SK-N-SH (cell line): ENCODE measurements around the gene UBAC2. TPM values are rescaled to one million over a fixed set of nuclear protein-coding genes. Genes with fewer than 3 reads are reported as not detected.

Experiments used
- CTCF ChIA-PET: fragments of 300-600, 350-600 bp; formaldehyde crosslinking; extraction: SDS; loops from one replicate; lab custom pipeline; 2021; lab: Yijun Ruan, JAX
- POLR2A ChIA-PET: fragments of 350-600 bp; sonication (Branson Sonifier 250); formaldehyde crosslinking; extraction: SDS; loops from one replicate; lab custom pipeline; 2020; ENCODE audit warnings: antibody characterized with exemption, inconsistent platforms; lab: Yijun Ruan, JAX
- DNase-seq: peaks from one replicate; pipeline ENCODE4 v3.0.0; 2012
- H2AFZ ChIP-seq: fragments of 200-600 bp; sonication (generic); 2 replicates; pipeline ENCODE4 v1.8.1; 2016; ENCODE audit warnings: antibody characterized with exemption, mild to moderate bottlenecking, low read depth
- H3F3A ChIP-seq: fragments of 200-600 bp; sonication (generic); replicated peaks from 2 replicates; pipeline ENCODE3; 2016; ENCODE audit warnings: antibody characterized with exemption, mild to moderate bottlenecking; ENCODE audit not compliant: insufficient read depth
- H3K27ac ChIP-seq, 2 experiments: fragments of 200-500 bp in 1 of 2; fragments of 200-600 bp in 1 of 2; sonication (Bioruptor generic) in 1 of 2; sonication (generic), shearing (Covaris generic) in 1 of 2; 2 replicates each; pipeline versions ENCODE4 v1.5.1 to v1.6.1; 2014 to 2016; ENCODE audit warnings: low read depth in 2 of 2, inconsistent platforms in 1 of 2, low read length in 1 of 2, mild to moderate bottlenecking in 1 of 2, mixed read lengths in 1 of 2
- H3K27me3 ChIP-seq: fragments of 200-600 bp; sonication (generic), shearing (Covaris generic); 2 replicates; pipeline ENCODE4 v1.6.1; 2016; ENCODE audit warnings: mixed run types; ENCODE audit not compliant: insufficient read depth
- H3K36me3 ChIP-seq, 2 experiments: fragments of 200-500 bp in 1 of 2; fragments of 200-600 bp in 1 of 2; sonication (Bioruptor generic) in 1 of 2; sonication (generic) in 1 of 2; replicated peaks in 1 of 2; 2 replicates each; pipeline versions ENCODE3 to v1.5.1; 2014 to 2016; ENCODE audit warnings: low read length in 1 of 2, mild to moderate bottlenecking in 1 of 2; ENCODE audit not compliant: insufficient read depth in 2 of 2, control insufficient read depth in 1 of 2
- H3K4me1 ChIP-seq, 2 experiments: fragments of 200-500 bp in 1 of 2; fragments of 200-600 bp in 1 of 2; sonication (Bioruptor generic) in 1 of 2; sonication (generic), shearing (Covaris generic) in 1 of 2; 2 replicates each; pipeline versions ENCODE4 v1.5.1 to v1.6.1; 2014 to 2016; ENCODE audit warnings: low read depth in 1 of 2, low read length in 1 of 2, mixed run types in 1 of 2; ENCODE audit not compliant: insufficient read depth in 2 of 2, control insufficient read depth in 1 of 2
- H3K4me2 ChIP-seq: fragments of 200-600 bp; sonication (generic), shearing (Covaris generic); 2 replicates; pipeline ENCODE4 v1.6.1; 2017; ENCODE audit warnings: mixed run types
- H3K4me3 ChIP-seq, 2 experiments: fragments of 200-500 bp in 1 of 2; fragments of 200-600 bp in 1 of 2; sonication (Bioruptor generic) in 1 of 2; sonication (generic), shearing (Covaris generic) in 1 of 2; 2 replicates each; pipeline versions ENCODE4 v1.5.1 to v1.8.1; 2014 to 2016; ENCODE audit warnings: low read depth in 2 of 2, inconsistent platforms in 1 of 2, low read length in 1 of 2, mild to moderate bottlenecking in 1 of 2, mixed read lengths in 1 of 2, moderate library complexity in 1 of 2
- H3K79me2 ChIP-seq: fragments of 200-600 bp; sonication (generic); 2 replicates; pipeline ENCODE4 v1.8.1; 2017; ENCODE audit warnings: mild to moderate bottlenecking; ENCODE audit not compliant: insufficient read depth
- H3K9ac ChIP-seq: fragments of 200-600 bp; sonication (generic); 2 replicates; pipeline ENCODE4 v1.6.1; 2017; ENCODE audit warnings: mixed run types
- H3K9me2 ChIP-seq: fragments of 200-600 bp; sonication (generic); 2 replicates; pipeline ENCODE4 v1.6.1; 2017; ENCODE audit warnings: mixed run types
- H3K9me3 ChIP-seq: fragments of 200-600 bp; sonication (generic); 2 replicates; pipeline ENCODE4 v1.6.1; 2017; ENCODE audit warnings: mixed run types, mild to moderate bottlenecking, moderate library complexity
- H4K20me1 ChIP-seq: fragments of 200-600 bp; sonication (generic); 2 replicates; pipeline ENCODE4 v1.6.1; 2017; ENCODE audit warnings: mild to moderate bottlenecking, mixed run types; ENCODE audit not compliant: insufficient read depth
- EP300 ChIP-seq, 2 experiments: IDR thresholded peaks; 2 replicates each; pipeline versions ENCODE4 v1.4.0 to v1.6.1; 2012; ENCODE audit warnings: borderline replicate concordance in 1 of 2, low read depth in 1 of 2, low read length in 1 of 2
- EZH2phosphoT487 ChIP-seq: fragments of 200-600 bp; sonication (generic); IDR thresholded peaks from 2 replicates; pipeline ENCODE4 v1.6.1; 2017; ENCODE audit warnings: low read depth, mixed run types, mild to moderate bottlenecking, antibody characterized with exemption, moderate library complexity, borderline replicate concordance
- FOXJ3 ChIP-seq: sonication (generic); formaldehyde crosslinking; IDR thresholded peaks from 2 replicates; pipeline ENCODE4 v1.5.1; 2020; ENCODE audit warnings: mild to moderate bottlenecking, missing genetic modification reagents
- JUND ChIP-seq: IDR thresholded peaks from 2 replicates; pipeline ENCODE4 v1.4.0; 2012
- MEF2A ChIP-seq: IDR thresholded peaks from 2 replicates; pipeline ENCODE4 v1.4.0; 2012; ENCODE audit warnings: low read depth, borderline replicate concordance
- MXI1 ChIP-seq: IDR thresholded peaks from 2 replicates; pipeline ENCODE4 v1.6.1; 2012; ENCODE audit warnings: mild to moderate bottlenecking, low read depth, low read length, improper control_type of control experiment
- NRF1 ChIP-seq: IDR thresholded peaks from 2 replicates; pipeline ENCODE4 v1.6.1; 2012; ENCODE audit warnings: low read depth, mild to moderate bottlenecking, low read length
- RXRA ChIP-seq: IDR thresholded peaks from 2 replicates; pipeline ENCODE4 v1.4.0; 2012; ENCODE audit warnings: low read depth, mild to moderate bottlenecking, borderline replicate concordance
- SIN3A ChIP-seq: IDR thresholded peaks from 2 replicates; pipeline ENCODE4 v1.6.1; 2012; ENCODE audit warnings: low read depth, mild to moderate bottlenecking, low read length, moderate library complexity, borderline replicate concordance
- SMC3 ChIP-seq: IDR thresholded peaks from 2 replicates; pipeline ENCODE4 v1.6.1; 2012; ENCODE audit warnings: low read depth, low read length, improper control_type of control experiment
- TAF1 ChIP-seq: IDR thresholded peaks from 2 replicates; pipeline ENCODE4 v1.6.1; 2012; ENCODE audit warnings: low read depth, mild to moderate bottlenecking, low read length, moderate library complexity, borderline replicate concordance
- WGBS: methylation state at CpG from one replicate; pipeline ENCODE4 v1.1.6; 2017; ENCODE audit warnings: low lambda C conversion rate; 5-methylcytosine and 5-hydroxymethylcytosine counted together
- polyA plus RNA-seq, 3 experiments: library from polyadenylated mRNA; depleted of rRNA; stranded (reverse); fragments of >200 nt; gene quantifications; 2 replicates each; pipeline ENCODE4 v1.2.3, GENCODE V29; 2012
- TF ChIP-seq, protein P1 (sequence below): IDR thresholded peaks from 2 replicates; pipeline ENCODE4; 2012
- TF ChIP-seq, protein P2 (sequence below): IDR thresholded peaks from 2 replicates; pipeline ENCODE4 v1.4.0; 2012; ENCODE audit warnings: low read depth
- TF ChIP-seq, protein P3 (sequence below): IDR thresholded peaks from 2 replicates; pipeline ENCODE4 v1.4.0; 2012; ENCODE audit warnings: low read depth, borderline replicate concordance
- TF ChIP-seq, protein P4 (sequence below): fragments of 150-350 bp; IDR thresholded peaks from 2 replicates; pipeline ENCODE4 v1.6.1; 2016; ENCODE audit warnings: mild to moderate bottlenecking, low read depth, low read length
- TF ChIP-seq, protein P5 (sequence below): fragments of 150-350 bp; IDR thresholded peaks from 2 replicates; pipeline ENCODE4 v1.6.1; 2017; ENCODE audit warnings: antibody characterized with exemption, low read length, low read depth, borderline replicate concordance

The UBAC2 gene
- polyA plus RNA-seq, 1 of the 3 experiments (the other 2 are of a cell fraction): 79.0 TPM

DNA sequence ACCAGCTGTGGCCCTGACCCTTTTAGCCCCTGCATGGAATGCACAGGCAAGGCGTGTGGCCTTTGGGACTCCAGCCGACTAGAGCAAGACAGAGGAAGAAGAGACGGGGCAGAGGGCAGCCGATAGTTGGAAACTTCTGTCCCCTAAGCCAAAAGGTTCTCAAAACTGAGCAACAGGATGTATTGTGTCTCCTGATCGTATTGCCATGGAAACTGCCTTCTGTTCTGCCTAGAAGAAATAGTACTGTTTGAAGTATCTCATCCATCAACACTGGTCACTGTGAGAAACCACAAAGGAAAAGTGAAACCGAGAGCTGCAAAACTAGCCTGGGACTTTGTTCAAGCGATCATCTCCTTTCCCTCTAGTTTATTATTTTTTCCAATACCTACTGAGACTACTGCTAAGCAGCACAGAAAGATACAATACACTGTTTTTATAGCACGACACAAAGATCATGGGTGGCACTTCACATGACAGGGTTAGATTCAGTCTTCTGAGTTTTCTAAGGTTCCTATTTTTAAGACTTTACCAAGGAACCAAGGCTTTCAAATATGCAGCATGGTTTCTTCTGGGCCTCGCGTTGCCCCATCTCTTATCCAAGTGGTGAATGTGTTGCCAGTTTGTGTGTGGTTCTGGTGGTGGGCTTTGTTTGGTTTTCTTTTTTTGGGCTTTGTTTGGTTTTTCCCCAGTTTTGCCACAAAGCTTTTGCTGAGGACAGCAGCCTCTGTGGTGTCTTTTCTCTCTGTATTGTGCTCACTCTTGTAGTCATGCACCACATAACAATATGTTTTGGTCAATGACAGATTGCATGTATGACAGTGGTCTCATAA, 155.8 kb downstream of the UBAC2 start:
- Histone ChIP-seq H3K27ac (peak overlapping the region in 1 of 2 experiments; percentile 70; a peak in 2 of 4 replicates), H3K27me3 (no peaks in the 10 kb centered on the region), H3K9ac (peak overlapping the region; percentile 20; the same call in 1 of the 2 replicates), H3K4me1 (peaks cover 13 to 14% of the 10 kb centered on the region in 2 experiments; a peak in 2 of 4 replicates), H3K4me3 (no peak overlapping the region), H3F3A (peaks cover 18% of the 10 kb centered on the region), H3K79me2 (no peaks in the 10 kb centered on the region), H3K36me3 (peaks cover 5 to 31% of the 10 kb centered on the region in 2 experiments), H2AFZ (no peak overlapping the region), H4K20me1 (peaks cover 4% of the 10 kb centered on the region; the same call in 1 of the 2 replicates), H3K9me3 (no peaks in the 10 kb centered on the region), H3K9me2 (no peaks in the 10 kb centered on the region), H3K4me2 (peak overlapping the region; percentile 48)
- ChIA-PET POLR2A (no interaction called here), CTCF (interaction anchor here (1.4 to 1.5 kb wide), 2 partner anchors 80 to 87 kb away, joined by 3 to 4 read pairs; no protein-coding TSS in a partner anchor)
- WGBS: 89% methylated on average over 10 of the region's 10 CpGs
- no peak for DNase-seq
- TF ChIP-seq, protein P1, sequence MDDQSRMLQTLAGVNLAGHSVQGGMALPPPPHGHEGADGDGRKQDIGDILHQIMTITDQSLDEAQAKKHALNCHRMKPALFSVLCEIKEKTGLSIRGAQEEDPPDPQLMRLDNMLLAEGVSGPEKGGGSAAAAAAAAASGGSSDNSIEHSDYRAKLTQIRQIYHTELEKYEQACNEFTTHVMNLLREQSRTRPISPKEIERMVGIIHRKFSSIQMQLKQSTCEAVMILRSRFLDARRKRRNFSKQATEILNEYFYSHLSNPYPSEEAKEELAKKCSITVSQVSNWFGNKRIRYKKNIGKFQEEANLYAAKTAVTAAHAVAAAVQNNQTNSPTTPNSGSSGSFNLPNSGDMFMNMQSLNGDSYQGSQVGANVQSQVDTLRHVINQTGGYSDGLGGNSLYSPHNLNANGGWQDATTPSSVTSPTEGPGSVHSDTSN: no peak
- TF ChIP-seq JUND (no peak), RXRA (no peak), FOXJ3 (CRISPR knock-in tag) (no peak), EP300 (IDR thresholded peaks at IDR 0.05; ENCODE audit: borderline replicate concordance in 1 of 2, low read depth in 1 of 2, low read length in 1 of 2) (no peak), SMC3 (no peak), NRF1 (no peak), MXI1 (no peak), MEF2A (no peak), TAF1 (no peak), EZH2phosphoT487 (no peak), SIN3A (no peak)
- TF ChIP-seq, protein P2, sequence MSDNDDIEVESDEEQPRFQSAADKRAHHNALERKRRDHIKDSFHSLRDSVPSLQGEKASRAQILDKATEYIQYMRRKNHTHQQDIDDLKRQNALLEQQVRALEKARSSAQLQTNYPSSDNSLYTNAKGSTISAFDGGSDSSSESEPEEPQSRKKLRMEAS: no peak
- TF ChIP-seq, protein P3, sequence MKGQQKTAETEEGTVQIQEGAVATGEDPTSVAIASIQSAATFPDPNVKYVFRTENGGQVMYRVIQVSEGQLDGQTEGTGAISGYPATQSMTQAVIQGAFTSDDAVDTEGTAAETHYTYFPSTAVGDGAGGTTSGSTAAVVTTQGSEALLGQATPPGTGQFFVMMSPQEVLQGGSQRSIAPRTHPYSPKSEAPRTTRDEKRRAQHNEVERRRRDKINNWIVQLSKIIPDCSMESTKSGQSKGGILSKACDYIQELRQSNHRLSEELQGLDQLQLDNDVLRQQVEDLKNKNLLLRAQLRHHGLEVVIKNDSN: no peak
- TF ChIP-seq, protein P4, sequence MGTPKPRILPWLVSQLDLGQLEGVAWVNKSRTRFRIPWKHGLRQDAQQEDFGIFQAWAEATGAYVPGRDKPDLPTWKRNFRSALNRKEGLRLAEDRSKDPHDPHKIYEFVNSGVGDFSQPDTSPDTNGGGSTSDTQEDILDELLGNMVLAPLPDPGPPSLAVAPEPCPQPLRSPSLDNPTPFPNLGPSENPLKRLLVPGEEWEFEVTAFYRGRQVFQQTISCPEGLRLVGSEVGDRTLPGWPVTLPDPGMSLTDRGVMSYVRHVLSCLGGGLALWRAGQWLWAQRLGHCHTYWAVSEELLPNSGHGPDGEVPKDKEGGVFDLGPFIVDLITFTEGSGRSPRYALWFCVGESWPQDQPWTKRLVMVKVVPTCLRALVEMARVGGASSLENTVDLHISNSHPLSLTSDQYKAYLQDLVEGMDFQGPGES: no peak
- TF ChIP-seq, protein P5, sequence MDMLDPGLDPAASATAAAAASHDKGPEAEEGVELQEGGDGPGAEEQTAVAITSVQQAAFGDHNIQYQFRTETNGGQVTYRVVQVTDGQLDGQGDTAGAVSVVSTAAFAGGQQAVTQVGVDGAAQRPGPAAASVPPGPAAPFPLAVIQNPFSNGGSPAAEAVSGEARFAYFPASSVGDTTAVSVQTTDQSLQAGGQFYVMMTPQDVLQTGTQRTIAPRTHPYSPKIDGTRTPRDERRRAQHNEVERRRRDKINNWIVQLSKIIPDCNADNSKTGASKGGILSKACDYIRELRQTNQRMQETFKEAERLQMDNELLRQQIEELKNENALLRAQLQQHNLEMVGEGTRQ: no peak
